HG02943 (cell line): ENCODE data around the gene HDAC11.

Experiments
- ATAC-seq: cut with Tn5 transposase; IDR thresholded peaks from one replicate; pipeline ENCODE4 v1.9.1; 2021; ENCODE audit warnings: mild to moderate bottlenecking, low read depth, moderate library complexity; ENCODE audit not compliant: unreplicated experiment

The HDAC11 gene

DNA sequence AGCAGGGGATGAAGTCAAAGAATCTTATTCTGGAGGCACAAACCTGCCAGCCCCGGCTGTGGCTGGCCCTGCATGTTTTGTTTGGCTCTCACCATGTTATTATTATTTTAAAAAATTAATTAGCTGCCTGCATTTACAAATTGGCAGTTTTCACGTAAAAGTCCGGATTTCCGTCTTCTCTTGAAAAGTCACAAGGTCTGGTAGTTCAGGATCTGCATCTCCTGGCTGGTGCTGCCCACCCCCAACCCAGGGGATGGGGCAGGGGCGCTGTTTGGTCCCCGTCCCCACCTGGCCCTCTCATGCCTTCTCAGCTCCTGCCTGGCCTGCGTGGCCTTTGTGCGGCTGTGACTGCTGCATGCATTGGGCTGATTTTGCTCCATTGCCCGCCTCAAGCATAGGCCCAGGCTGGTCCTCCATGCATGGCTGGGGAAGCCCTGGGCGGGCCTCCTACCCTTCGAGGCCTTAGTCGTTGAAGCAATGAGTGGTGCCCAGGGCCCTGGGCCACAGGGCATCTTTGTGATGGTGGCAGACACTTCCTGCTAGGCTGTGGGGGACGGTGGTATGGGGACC lies 70.8 kb downstream of the HDAC11 start:
- ATAC-seq, result no peak

DNA sequence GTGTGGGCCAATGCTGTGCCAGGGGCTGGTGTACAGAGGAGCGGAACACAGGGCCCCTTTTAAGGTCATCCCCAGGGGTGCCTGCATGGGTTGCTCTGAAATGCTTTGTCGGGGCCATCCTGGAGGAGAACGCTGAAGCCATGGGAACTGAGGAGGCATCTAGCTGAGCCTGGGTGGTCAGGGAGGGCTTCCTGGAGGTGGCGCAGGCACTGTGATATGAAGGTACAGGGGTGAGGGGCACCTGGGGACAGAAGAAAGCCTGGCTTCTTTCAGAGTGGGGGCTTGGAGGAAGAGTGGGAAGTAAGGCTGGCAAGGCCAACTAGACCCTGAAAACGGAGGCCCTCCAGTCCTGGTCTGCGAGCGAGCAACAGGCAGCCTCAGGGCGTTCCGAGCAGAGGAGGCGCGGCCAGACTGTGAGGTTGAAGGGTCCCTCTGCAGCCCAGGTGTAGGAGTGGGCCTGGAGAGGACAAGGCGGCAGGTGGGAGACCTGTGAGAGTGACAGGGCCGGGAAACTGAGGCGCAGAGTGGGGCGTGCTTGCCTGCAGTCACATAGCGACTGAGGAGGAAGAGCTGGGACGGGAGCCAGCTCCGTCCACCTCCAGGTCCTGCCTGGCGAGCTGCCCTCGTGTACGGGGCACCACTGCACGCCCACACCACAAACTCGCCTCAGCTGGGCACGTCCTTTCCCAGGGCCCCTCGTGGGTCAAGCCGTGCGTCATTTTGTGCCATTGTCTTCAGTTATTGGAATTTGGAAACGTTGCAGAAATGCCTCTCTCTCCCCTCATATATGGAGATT lies 72.9 kb downstream of the HDAC11 start:
- no peak for ATAC-seq

DNA sequence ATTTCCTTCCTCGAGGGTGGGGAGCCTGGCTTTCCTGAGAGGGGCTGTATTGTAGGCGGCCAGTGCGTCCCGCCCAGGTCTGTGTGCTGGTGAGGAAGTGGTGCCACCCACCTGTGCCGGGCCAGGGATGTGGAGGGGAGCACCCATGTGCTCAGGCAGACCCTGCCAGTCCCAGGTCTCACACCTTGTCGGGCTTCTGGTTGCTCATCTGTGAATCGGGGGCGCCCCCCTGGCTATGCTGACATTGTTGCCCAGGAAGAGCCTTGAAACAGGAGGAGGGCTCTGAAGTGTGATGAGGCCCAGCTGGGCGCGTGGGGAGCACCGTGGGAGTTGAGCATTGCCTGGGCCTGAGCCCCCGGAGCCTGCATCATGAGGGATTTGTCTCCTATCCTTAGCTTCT lies 73.6 kb downstream of the HDAC11 start:
- no peak for ATAC-seq

DNA sequence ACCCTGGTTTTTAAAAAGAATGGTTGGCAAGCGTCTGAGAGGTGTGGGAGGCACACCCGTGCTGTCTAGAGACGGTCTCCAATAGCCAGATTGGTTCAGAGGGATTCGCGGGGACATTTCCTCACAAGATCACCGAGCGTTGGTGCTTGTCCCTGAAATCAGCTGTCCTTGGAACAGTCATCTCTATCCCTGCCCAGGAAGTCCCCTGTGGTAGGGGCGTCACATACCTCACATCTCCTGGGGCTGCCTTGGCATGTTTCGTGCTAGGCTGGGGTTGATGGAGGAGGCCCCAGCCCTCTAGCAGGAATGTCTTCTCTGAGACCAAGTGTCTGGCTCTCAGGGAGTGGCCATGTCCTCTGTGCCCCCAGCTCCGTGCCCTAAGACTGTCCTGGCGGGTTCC lies 75.6 kb downstream of the HDAC11 start:
- ATAC-seq, result no peak
